CD4-positive, CD25-positive, alpha-beta regulatory T cell (primary cell): ENCODE data around the gene ASF1A. TPM values are rescaled to one million over a fixed set of nuclear protein-coding genes. Genes with fewer than 3 reads are reported as not detected.

Experiments used
- ATAC-seq, 2 donors: fragments of 150-1000 bp; cut with Tn5 transposase; one replicate each; pipeline ENCODE4 v1.10.0; 2021; ENCODE audit warnings: low read depth in 2 of 2, moderate number of reproducible peaks in 2 of 2, moderate library complexity in 1 of 2
- DNase-seq, 3 donors: peaks; one replicate each; pipeline versions ENCODE4 v3.0.0 to v3.0.0-alpha.2; 2012 to 2022; ENCODE audit warnings: mixed read lengths in 1 of 3
- H3K27ac ChIP-seq: one replicate; pipeline ENCODE4 v1.7.0; 2013; ENCODE audit warnings: mild to moderate bottlenecking, low read length; ENCODE audit not compliant: insufficient read depth, poor library complexity, severe bottlenecking
- H3K27me3 ChIP-seq: one replicate; pipeline ENCODE4 v1.7.0; 2013; ENCODE audit warnings: low read length; ENCODE audit not compliant: control insufficient read depth, insufficient read depth
- H3K36me3 ChIP-seq: one replicate; pipeline ENCODE4 v1.7.0; 2013; ENCODE audit warnings: mild to moderate bottlenecking, low read length, moderate library complexity; ENCODE audit not compliant: control insufficient read depth, insufficient read depth
- H3K4me1 ChIP-seq: 2 replicates; pipeline ENCODE4 v1.7.0; 2013; ENCODE audit warnings: mild to moderate bottlenecking, low read length; ENCODE audit not compliant: insufficient read depth, control insufficient read depth, poor library complexity, severe bottlenecking
- H3K4me3 ChIP-seq: one replicate; pipeline ENCODE4 v1.7.0; 2013; ENCODE audit warnings: low read depth, mild to moderate bottlenecking, low read length, moderate library complexity
- H3K9me3 ChIP-seq, 2 experiments: 1 replicate in 1 of 2; 2 replicates in 1 of 2; pipeline ENCODE4 v1.7.0; 2013; ENCODE audit warnings: low read length in 2 of 2, mild to moderate bottlenecking in 1 of 2, moderate library complexity in 1 of 2; ENCODE audit not compliant: control insufficient read depth in 2 of 2
- H3K27ac Mint-ChIP-seq, 3 donors: one replicate each; pipeline ENCODE4 v1.8.0; 2020 to 2022; ENCODE audit warnings: mild to moderate bottlenecking in 3 of 3, mixed read lengths in 3 of 3, moderate library complexity in 2 of 3
- H3K27me3 Mint-ChIP-seq: one replicate; pipeline ENCODE4 v1.8.0; 2022; ENCODE audit warnings: mild to moderate bottlenecking, mixed read lengths
- H3K36me3 Mint-ChIP-seq: one replicate; pipeline ENCODE4 v1.8.0; 2020; ENCODE audit warnings: mixed read lengths
- H3K4me1 Mint-ChIP-seq, 4 donors: one replicate each; pipeline ENCODE4 v1.8.0; 2020 to 2022; ENCODE audit warnings: mixed read lengths in 4 of 4, mild to moderate bottlenecking in 1 of 4
- H3K4me3 Mint-ChIP-seq, 4 donors: one replicate each; pipeline ENCODE4 v1.8.0; 2020 to 2022; ENCODE audit warnings: mild to moderate bottlenecking in 4 of 4, mixed read lengths in 4 of 4, moderate library complexity in 3 of 4
- H3K9me3 Mint-ChIP-seq, 7 donors: one replicate each; pipeline ENCODE4 v1.8.0; 2020 to 2022; ENCODE audit warnings: mixed read lengths in 7 of 7, mild to moderate bottlenecking in 3 of 7, moderate library complexity in 2 of 7
- polyA plus RNA-seq, 4 donors: library from polyadenylated mRNA; unstranded; fragments of 300-500 nt; fragmentation: Illumina TruSeq; gene quantifications; one replicate each; pipeline ENCODE4 v1.2.3, GENCODE V29; 2021
- total RNA-seq: library from RNA; stranded (reverse); gene quantifications from one replicate; pipeline ENCODE4 v1.2.3, GENCODE V29; 2022

The ASF1A gene
- total and polyA plus RNA-seq, 5 donors from 2014 or later: 30.2 to 81.8 (median 71.7) TPM

DNA sequence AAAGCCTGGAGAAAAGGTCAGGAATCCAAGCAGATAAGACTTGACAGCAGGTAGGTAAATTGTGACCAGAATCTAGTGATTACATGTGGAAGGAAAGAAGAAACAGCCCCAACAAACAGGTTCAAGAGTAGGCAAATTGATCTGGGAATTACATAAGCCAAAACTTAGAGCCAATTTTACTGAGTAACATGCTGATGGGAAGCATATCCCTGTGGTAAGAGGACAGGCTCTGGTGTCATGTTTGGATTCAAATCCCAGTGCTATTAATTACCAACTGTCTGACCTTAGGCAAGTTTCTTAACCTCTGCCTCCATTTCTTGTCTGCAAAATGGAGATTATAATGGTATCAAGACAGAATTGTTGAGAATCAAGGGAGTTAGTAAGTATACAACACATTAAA, 20.6 kb downstream of the ASF1A start:
- no peak for DNase-seq
- no peak for ATAC-seq
- Histone ChIP-seq H3K36me3 (peaks cover 71% of the 10 kb centered on the region), H3K27ac (no peak overlapping the region), H3K4me3 (no peak overlapping the region), H3K4me1 (no peaks in the 10 kb centered on the region), H3K27me3 (no peaks in the 10 kb centered on the region), H3K9me3 (no peaks in the 10 kb centered on the region)
- peak overlapping the region in 2 of 3 donors; percentile 4 to 16 for H3K27ac Mint-ChIP-seq
- no peaks in the 10 kb centered on the region for H3K9me3 Mint-ChIP-seq
- peaks cover 45% of the 10 kb centered on the region for H3K36me3 Mint-ChIP-seq
- H3K4me1 Mint-ChIP-seq: peaks cover 6 to 32% (median 23%) of the 10 kb centered on the region in 4 donors
- H3K27me3 Mint-ChIP-seq: no peaks in the 10 kb centered on the region
- H3K4me3 Mint-ChIP-seq: no peak overlapping the region

DNA sequence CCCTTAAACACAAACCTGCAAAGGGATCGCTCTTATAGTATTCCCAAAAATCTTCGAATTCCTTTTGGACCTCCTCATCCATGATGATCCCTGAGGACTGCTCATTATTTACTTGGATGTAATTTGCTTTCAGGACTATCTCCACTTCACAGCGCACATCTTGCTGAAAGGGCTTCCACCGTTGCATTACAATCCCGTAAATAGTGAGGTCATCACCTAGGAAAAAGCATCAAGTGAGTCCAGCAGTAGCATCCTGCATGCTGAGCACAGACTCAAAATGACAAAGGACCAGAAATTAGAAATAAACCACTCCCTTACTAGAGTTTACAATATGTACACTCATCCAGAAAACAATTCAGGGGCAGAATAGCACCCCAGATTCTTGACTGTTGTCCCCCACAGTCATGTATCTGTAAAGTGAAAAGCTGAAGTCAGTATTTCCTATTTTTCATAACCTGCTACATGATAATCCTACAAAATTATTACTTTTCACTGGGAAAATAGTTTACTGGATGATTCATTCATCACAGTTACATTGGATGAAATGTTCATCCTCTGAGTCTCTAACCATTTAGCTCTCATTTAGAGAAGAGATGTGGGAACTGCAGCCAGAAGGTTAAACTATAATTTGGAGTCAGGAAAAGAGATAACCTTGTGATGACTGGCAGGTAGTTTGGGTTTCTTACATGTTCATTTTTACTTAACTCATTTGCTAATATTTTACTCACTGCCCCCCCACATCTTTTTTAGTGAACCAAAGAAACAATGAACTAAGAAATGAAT, 23.8 kb downstream of the ASF1A start:
- Mint-ChIP-seq H3K36me3 (peaks cover 52% of the 10 kb centered on the region), H3K27ac (peak overlapping the region; percentile 0 to 39 (median 30)), H3K27me3 (no peaks in the 10 kb centered on the region), H3K9me3 (no peaks in the 10 kb centered on the region), H3K4me3 (no peak overlapping the region), H3K4me1 (peaks cover 4 to 28% (median 17%) of the 10 kb centered on the region in 4 donors)
- Histone ChIP-seq H3K36me3 (peaks cover 72% of the 10 kb centered on the region), H3K4me1 (no peaks in the 10 kb centered on the region), H3K27ac (no peak overlapping the region), H3K9me3 (no peaks in the 10 kb centered on the region), H3K4me3 (no peak overlapping the region), H3K27me3 (no peaks in the 10 kb centered on the region)
- DNase-seq (no peak), ATAC-seq (no peak)

DNA sequence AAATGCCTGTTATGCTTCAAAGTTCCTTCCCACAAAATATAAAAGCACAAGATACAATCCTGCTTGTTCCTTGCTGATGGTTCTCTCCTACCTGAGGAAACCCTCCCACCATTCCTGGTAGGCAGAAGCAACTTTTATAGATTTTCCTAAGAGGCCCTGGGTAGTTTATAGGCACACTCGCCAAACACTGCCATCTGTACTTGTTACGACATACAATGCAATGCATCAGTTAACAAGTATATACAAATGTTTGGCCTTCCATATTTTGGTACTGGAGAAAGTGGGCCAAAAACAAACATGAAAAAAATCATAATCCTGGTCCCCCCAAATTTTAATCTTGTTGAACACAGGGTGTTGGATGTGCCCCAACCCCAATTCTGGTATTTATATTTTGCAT, 24.4 kb downstream of the ASF1A start:
- Mint-ChIP-seq H3K9me3 (no peaks in the 10 kb centered on the region), H3K4me1 (peaks cover 2 to 26% (median 14%) of the 10 kb centered on the region in 4 donors), H3K27ac (peak overlapping the region in 2 of 3 donors; percentile 30 to 39), H3K36me3 (peaks cover 49% of the 10 kb centered on the region), H3K27me3 (no peaks in the 10 kb centered on the region), H3K4me3 (no peak overlapping the region)
- Histone ChIP-seq H3K36me3 (peaks cover 72% of the 10 kb centered on the region), H3K9me3 (no peaks in the 10 kb centered on the region), H3K27me3 (no peaks in the 10 kb centered on the region), H3K4me1 (no peaks in the 10 kb centered on the region), H3K27ac (no peak overlapping the region), H3K4me3 (no peak overlapping the region)
- ATAC-seq (no peak), DNase-seq (no peak)

DNA sequence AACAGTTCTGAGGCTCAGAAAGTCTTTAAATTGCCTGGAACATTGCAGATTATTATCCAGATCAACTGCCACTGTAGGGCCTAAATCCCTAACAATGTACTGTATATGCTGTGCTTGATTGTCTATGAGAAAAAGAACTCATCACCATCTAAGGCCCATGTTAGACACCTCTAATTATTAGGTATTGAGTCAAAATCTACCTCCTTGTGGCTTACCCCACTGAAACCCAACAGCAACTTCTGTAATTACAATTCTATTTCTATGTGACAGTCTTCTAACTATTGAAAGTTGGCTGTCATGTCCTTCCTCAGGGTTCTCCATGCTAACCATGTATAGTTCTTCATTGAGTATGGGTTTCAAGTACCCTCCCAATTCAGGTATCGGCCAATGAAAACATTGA, 27.1 kb downstream of the ASF1A start:
- Mint-ChIP-seq H3K27ac (peak overlapping the region in 2 of 3 donors; percentile 35 to 54), H3K36me3 (peaks cover 52% of the 10 kb centered on the region), H3K4me1 (peaks cover 5 to 20% (median 10%) of the 10 kb centered on the region in 4 donors), H3K9me3 (no peaks in the 10 kb centered on the region), H3K27me3 (no peaks in the 10 kb centered on the region), H3K4me3 (no peak overlapping the region)
- ATAC-seq (no peak), DNase-seq (no peak)
- no peaks in the 10 kb centered on the region for H3K9me3 ChIP-seq
- no peak overlapping the region for H3K4me3 ChIP-seq
- no peaks in the 10 kb centered on the region for H3K27me3 ChIP-seq
- no peaks in the 10 kb centered on the region for H3K4me1 ChIP-seq
- H3K36me3 ChIP-seq: peaks cover 70% of the 10 kb centered on the region
- H3K27ac ChIP-seq: no peak overlapping the region

DNA sequence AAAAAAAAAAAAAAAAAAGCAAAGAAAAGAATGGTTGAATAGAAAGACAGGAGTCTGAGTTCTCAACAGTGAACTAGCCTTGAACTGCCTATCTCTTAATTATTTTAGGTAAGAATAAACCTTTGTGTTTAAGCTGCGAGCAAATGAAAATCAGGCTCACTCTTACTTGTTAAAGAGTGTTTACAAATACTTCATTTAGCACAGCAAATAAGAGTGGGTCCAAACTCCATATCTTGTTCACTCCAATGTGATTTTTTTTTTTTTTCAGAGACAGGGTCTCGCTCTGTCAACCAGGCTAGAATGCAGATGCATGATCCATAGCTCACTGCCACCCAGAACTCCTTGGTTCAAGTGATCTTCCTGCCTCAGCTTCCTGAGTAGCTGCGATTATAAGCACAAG, 29.1 kb downstream of the ASF1A start:
- no peaks in the 10 kb centered on the region for H3K27me3 Mint-ChIP-seq
- H3K27me3 ChIP-seq: no peaks in the 10 kb centered on the region
- H3K4me1 ChIP-seq: no peaks in the 10 kb centered on the region
- H3K36me3 Mint-ChIP-seq: peaks cover 51% of the 10 kb centered on the region
- H3K27ac Mint-ChIP-seq: no peak overlapping the region
- H3K4me3 Mint-ChIP-seq: no peak overlapping the region
- ATAC-seq (no peak), DNase-seq (no peak)
- H3K9me3 Mint-ChIP-seq: no peaks in the 10 kb centered on the region
- peaks cover 9 to 23% (median 15%) of the 10 kb centered on the region in 4 donors for H3K4me1 Mint-ChIP-seq
- H3K9me3 ChIP-seq: no peaks in the 10 kb centered on the region
- no peak overlapping the region for H3K4me3 ChIP-seq
- H3K36me3 ChIP-seq: peaks cover 64% of the 10 kb centered on the region
- H3K27ac ChIP-seq: no peak overlapping the region

DNA sequence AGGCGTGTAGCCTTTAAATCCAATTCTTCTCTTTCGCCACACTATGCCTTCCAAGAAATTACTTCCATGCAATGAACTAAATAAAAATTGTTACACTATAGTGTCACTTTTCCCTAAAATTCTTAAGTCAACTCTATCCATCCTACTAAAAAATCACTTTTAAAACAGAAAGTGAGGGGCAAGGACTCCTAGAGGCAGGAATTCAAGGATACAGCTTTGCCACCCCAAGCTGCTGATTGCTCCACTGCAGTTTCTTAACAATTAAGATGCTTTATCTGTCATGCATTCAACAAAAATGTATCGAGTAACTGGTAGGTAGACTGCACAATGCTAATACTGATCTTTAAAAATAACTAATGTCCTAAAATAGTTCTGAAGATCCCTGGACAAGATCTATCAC, 36.7 kb downstream of the ASF1A start:
- H3K4me1 Mint-ChIP-seq: peaks cover 24 to 54% (median 36%) of the 10 kb centered on the region in 4 donors
- no peaks in the 10 kb centered on the region for H3K27me3 ChIP-seq
- H3K9me3 Mint-ChIP-seq: no peaks in the 10 kb centered on the region
- H3K4me3 ChIP-seq: no peak overlapping the region
- peaks cover 14% of the 10 kb centered on the region for H3K4me1 ChIP-seq
- peaks cover 33% of the 10 kb centered on the region for H3K36me3 ChIP-seq
- H3K27me3 Mint-ChIP-seq: no peaks in the 10 kb centered on the region
- no peak overlapping the region for H3K27ac ChIP-seq
- H3K4me3 Mint-ChIP-seq: no peak overlapping the region
- no peak overlapping the region for H3K27ac Mint-ChIP-seq
- DNase-seq (no peak), ATAC-seq (no peak)
- H3K9me3 ChIP-seq: no peaks in the 10 kb centered on the region
- H3K36me3 Mint-ChIP-seq: peaks cover 22% of the 10 kb centered on the region

DNA sequence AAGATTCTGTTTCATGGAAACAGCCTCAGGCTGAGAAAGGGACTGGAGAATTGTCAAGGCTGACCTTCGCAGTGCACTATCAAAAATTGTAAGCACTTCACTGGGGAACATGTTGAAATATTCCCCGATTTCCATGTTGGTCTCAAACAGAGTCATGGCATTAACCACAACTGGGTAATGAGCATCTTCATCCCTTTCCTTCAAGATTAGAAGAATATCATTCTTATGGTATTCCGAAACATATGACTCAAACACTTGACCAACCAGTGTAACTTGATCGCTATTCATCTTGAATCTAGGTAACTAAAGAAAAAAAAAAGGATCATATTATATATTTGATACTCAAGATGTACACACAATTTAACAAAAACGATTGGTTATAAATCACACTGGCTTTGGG, 37.5 kb downstream of the ASF1A start:
- Mint-ChIP-seq H3K9me3 (no peaks in the 10 kb centered on the region), H3K27ac (no peak overlapping the region), H3K4me1 (peaks cover 27 to 58% (median 39%) of the 10 kb centered on the region in 4 donors), H3K4me3 (no peak overlapping the region), H3K36me3 (peaks cover 19% of the 10 kb centered on the region), H3K27me3 (no peaks in the 10 kb centered on the region)
- Histone ChIP-seq H3K9me3 (no peaks in the 10 kb centered on the region), H3K36me3 (peaks cover 30% of the 10 kb centered on the region), H3K4me1 (peaks cover 14% of the 10 kb centered on the region), H3K27me3 (no peaks in the 10 kb centered on the region), H3K4me3 (no peak overlapping the region), H3K27ac (no peak overlapping the region)
- DNase-seq (no peak), ATAC-seq (no peak)

DNA sequence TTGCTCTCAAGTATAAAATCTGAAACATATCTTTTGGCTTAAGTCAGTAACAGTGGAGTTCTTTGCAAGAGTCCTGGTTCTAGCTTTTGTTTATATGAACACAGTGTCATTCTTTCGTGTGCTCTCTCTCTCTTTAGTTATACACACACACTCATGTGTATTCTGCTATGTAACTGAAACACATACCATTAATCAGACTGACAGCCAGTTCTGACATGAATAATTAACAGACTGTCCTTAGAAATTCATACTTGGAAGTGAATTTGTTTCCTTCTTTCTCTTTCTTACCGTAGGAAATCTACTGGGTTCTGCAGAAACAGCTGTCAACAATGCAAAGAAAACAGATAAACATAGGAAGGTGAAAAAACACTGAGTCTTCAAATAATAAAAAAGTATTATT, 38.5 kb downstream of the ASF1A start:
- DNase-seq (no peak), ATAC-seq (no peak)
- Histone ChIP-seq H3K4me1 (peaks cover 14% of the 10 kb centered on the region), H3K27me3 (no peaks in the 10 kb centered on the region), H3K36me3 (peaks cover 26% of the 10 kb centered on the region), H3K4me3 (no peak overlapping the region), H3K9me3 (no peaks in the 10 kb centered on the region), H3K27ac (no peak overlapping the region)
- H3K9me3 Mint-ChIP-seq: peaks cover 0 to 1% (median 0%) of the 10 kb centered on the region in 7 donors
- no peak overlapping the region for H3K27ac Mint-ChIP-seq
- H3K36me3 Mint-ChIP-seq: peaks cover 18% of the 10 kb centered on the region
- H3K27me3 Mint-ChIP-seq: no peaks in the 10 kb centered on the region
- peaks cover 23 to 63% (median 41%) of the 10 kb centered on the region in 4 donors for H3K4me1 Mint-ChIP-seq
- peak overlapping the region in 2 of 4 donors; percentile 36 to 96 for H3K4me3 Mint-ChIP-seq
